Neural cell (in vitro differentiated cells): ENCODE measurements around the gene LRRC26. TPM values are rescaled to one million over a fixed set of nuclear protein-coding genes. Genes with fewer than 3 reads are reported as not detected.

Source experiments
- H2AFZ ChIP-seq: fragments of 200-600, 300-800 bp; sonication (generic), shearing (Covaris generic); 2 replicates; pipeline ENCODE4 v1.6.0; 2014; ENCODE audit warnings: low read depth, mild to moderate bottlenecking, antibody characterized with exemption, low read length, moderate library complexity
- H3F3A ChIP-seq: fragments of 200-600 bp; shearing (Covaris generic); 2 replicates; pipeline ENCODE4 v1.6.1; 2016; ENCODE audit warnings: mild to moderate bottlenecking, moderate library complexity, mixed read lengths, antibody characterized with exemption, low read length; ENCODE audit not compliant: insufficient read depth, poor library complexity, severe bottlenecking
- H3K27ac ChIP-seq: fragments of 200-600, 300-800 bp; sonication (generic), shearing (Covaris generic); 2 replicates; pipeline ENCODE4 v1.5.1; 2014; ENCODE audit warnings: mild to moderate bottlenecking, low read length, moderate library complexity
- H3K27me3 ChIP-seq: fragments of 300-800, 200-600 bp; sonication (generic), shearing (Covaris generic); 2 replicates; pipeline ENCODE4 v1.6.0; 2014; ENCODE audit warnings: mild to moderate bottlenecking, low read depth, low read length, moderate library complexity; ENCODE audit not compliant: insufficient read depth
- H3K36me3 ChIP-seq: fragments of 300-800, 200-600 bp; sonication (generic), shearing (Covaris generic); 2 replicates; pipeline ENCODE4 v1.5.1; 2014; ENCODE audit warnings: mild to moderate bottlenecking, antibody characterized with exemption, low read length, moderate library complexity; ENCODE audit not compliant: insufficient read depth
- H3K4me2 ChIP-seq: fragments of 300-800, 200-600 bp; sonication (generic), shearing (Covaris generic); 2 replicates; pipeline ENCODE4 v1.6.0; 2014; ENCODE audit warnings: mild to moderate bottlenecking, low read length
- H3K4me3 ChIP-seq: fragments of 300-800, 200-600 bp; sonication (generic), shearing (Covaris generic); 2 replicates; pipeline ENCODE4 v1.5.1; 2014; ENCODE audit warnings: mild to moderate bottlenecking, low read length, moderate library complexity
- H3K79me2 ChIP-seq: fragments of 200-600 bp; shearing (Covaris generic); replicated peaks from 2 replicates; pipeline ENCODE4 v1.6.0; 2014; ENCODE audit warnings: mild to moderate bottlenecking, low read length, moderate library complexity; ENCODE audit not compliant: insufficient read depth
- H3K9ac ChIP-seq: fragments of 300-800, 200-600 bp; sonication (generic), shearing (Covaris generic); 2 replicates; pipeline ENCODE4 v1.6.1; 2016; ENCODE audit warnings: mild to moderate bottlenecking, low read length, mixed read lengths
- H3K9me2 ChIP-seq: fragments of 200-600 bp; shearing (Covaris generic); 2 replicates; pipeline ENCODE4 v1.6.1; 2016; ENCODE audit warnings: mild to moderate bottlenecking, low read length, mixed read lengths; ENCODE audit not compliant: insufficient read depth
- H3K9me3 ChIP-seq: fragments of 200-600, 300-800 bp; sonication (generic), shearing (Covaris generic); 2 replicates; pipeline ENCODE4 v1.6.1; 2016; ENCODE audit warnings: mild to moderate bottlenecking, mixed run types, low read length, moderate library complexity, mixed read lengths
- H4K20me1 ChIP-seq: fragments of 200-600 bp; shearing (Covaris generic); 2 replicates; pipeline ENCODE4 v1.6.1; 2016; ENCODE audit warnings: mild to moderate bottlenecking, mixed run types; ENCODE audit not compliant: insufficient read depth
- EP300 ChIP-seq: fragments of 450-650 bp; conservative IDR thresholded peaks from 2 replicates; pipeline ENCODE4 v1.6.1; 2014; ENCODE audit warnings: antibody characterized with exemption, mild to moderate bottlenecking, moderate library complexity; ENCODE audit not compliant: poor library complexity, severe bottlenecking
- EZH2 ChIP-seq: fragments of 200-600, 300-800 bp; shearing (Covaris generic), sonication (generic); IDR thresholded peaks from 2 replicates; pipeline ENCODE4 v1.6.1; 2014; ENCODE audit warnings: antibody characterized with exemption, low read length, borderline replicate concordance, mild to moderate bottlenecking; ENCODE audit not compliant: insufficient read depth, poor library complexity, severe bottlenecking
- MXI1 ChIP-seq: fragments of 450-650 bp; conservative IDR thresholded peaks from 2 replicates; pipeline ENCODE4 v1.6.1; 2014; ENCODE audit warnings: antibody characterized with exemption, mild to moderate bottlenecking; ENCODE audit not compliant: poor library complexity, severe bottlenecking
- POLR2AphosphoS5 ChIP-seq: IDR thresholded peaks from 2 replicates; pipeline ENCODE4 v1.6.1; 2012
- RAD21 ChIP-seq: fragments of 450-650 bp; conservative IDR thresholded peaks from 2 replicates; pipeline ENCODE4 v1.6.1; 2014; ENCODE audit warnings: antibody characterized with exemption, mild to moderate bottlenecking, moderate library complexity
- SMC3 ChIP-seq: fragments of 450-650 bp; conservative IDR thresholded peaks from 2 replicates; pipeline ENCODE4 v1.6.1; 2014; ENCODE audit warnings: antibody characterized with exemption, mild to moderate bottlenecking, moderate library complexity; ENCODE audit not compliant: poor library complexity
- TAF1 ChIP-seq: IDR thresholded peaks from 2 replicates; pipeline ENCODE4 v1.6.1; 2012; ENCODE audit warnings: low read depth
- polyA plus RNA-seq: library from polyadenylated mRNA; depleted of rRNA; stranded (reverse); fragments of >200 nt; gene quantifications from 2 replicates; pipeline ENCODE4 v1.2.3, GENCODE V29; 2014
- TF ChIP-seq, protein P1 (sequence below): IDR thresholded peaks from 2 replicates; pipeline ENCODE4 v1.6.1; 2012; ENCODE audit warnings: borderline replicate concordance
- TF ChIP-seq, protein P2 (sequence below): fragments of 450-650 bp; IDR thresholded peaks from 2 replicates; pipeline ENCODE4 v1.5.1; 2014; ENCODE audit warnings: antibody characterized with exemption, mild to moderate bottlenecking, moderate library complexity; ENCODE audit not compliant: poor library complexity, severe bottlenecking

LRRC26 gene
- polyA plus RNA-seq, 1 donor from 2014 or later: 2.2 TPM

DNA sequence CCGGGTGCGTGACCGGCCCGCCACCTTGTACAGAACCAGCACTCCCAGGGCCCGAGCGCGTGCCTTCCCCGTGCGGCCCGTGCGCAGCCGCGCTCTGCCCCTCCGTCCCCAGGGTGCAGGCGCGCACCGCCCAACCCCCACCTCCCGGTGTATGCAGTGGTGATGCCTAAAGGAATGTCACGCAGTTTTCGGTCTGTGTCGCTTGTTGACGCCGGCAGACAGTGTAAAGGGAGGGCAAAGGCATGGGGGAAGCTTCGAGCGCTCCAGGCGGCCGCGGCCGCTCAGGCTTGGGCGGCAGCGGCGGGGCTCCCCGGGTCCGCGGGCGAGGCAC, 1.3 kb downstream of the LRRC26 start:
- Histone ChIP-seq H3F3A (no peaks in the 10 kb centered on the region), H2AFZ (no peak overlapping the region), H3K79me2 (no peaks in the 10 kb centered on the region), H3K4me2 (no peak overlapping the region), H3K36me3 (no peaks in the 10 kb centered on the region), H4K20me1 (no peaks in the 10 kb centered on the region), H3K9me2 (no peaks in the 10 kb centered on the region), H3K27me3 (peaks cover 47% of the 10 kb centered on the region), H3K4me3 (peak overlapping the region; percentile 78), H3K27ac (peak overlapping the region; percentile 71), H3K9me3 (no peaks in the 10 kb centered on the region), H3K9ac (peak overlapping the region; percentile 82)
- TF ChIP-seq, protein P1, sequence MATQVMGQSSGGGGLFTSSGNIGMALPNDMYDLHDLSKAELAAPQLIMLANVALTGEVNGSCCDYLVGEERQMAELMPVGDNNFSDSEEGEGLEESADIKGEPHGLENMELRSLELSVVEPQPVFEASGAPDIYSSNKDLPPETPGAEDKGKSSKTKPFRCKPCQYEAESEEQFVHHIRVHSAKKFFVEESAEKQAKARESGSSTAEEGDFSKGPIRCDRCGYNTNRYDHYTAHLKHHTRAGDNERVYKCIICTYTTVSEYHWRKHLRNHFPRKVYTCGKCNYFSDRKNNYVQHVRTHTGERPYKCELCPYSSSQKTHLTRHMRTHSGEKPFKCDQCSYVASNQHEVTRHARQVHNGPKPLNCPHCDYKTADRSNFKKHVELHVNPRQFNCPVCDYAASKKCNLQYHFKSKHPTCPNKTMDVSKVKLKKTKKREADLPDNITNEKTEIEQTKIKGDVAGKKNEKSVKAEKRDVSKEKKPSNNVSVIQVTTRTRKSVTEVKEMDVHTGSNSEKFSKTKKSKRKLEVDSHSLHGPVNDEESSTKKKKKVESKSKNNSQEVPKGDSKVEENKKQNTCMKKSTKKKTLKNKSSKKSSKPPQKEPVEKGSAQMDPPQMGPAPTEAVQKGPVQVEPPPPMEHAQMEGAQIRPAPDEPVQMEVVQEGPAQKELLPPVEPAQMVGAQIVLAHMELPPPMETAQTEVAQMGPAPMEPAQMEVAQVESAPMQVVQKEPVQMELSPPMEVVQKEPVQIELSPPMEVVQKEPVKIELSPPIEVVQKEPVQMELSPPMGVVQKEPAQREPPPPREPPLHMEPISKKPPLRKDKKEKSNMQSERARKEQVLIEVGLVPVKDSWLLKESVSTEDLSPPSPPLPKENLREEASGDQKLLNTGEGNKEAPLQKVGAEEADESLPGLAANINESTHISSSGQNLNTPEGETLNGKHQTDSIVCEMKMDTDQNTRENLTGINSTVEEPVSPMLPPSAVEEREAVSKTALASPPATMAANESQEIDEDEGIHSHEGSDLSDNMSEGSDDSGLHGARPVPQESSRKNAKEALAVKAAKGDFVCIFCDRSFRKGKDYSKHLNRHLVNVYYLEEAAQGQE: no peak
- no peak for TF ChIP-seq SMC3
- TF ChIP-seq EZH2: no peak
- no peak for TF ChIP-seq POLR2AphosphoS5
- TF ChIP-seq MXI1: no peak
- TF ChIP-seq RAD21: no peak
- no peak for TF ChIP-seq EP300
- TF ChIP-seq, protein P2, sequence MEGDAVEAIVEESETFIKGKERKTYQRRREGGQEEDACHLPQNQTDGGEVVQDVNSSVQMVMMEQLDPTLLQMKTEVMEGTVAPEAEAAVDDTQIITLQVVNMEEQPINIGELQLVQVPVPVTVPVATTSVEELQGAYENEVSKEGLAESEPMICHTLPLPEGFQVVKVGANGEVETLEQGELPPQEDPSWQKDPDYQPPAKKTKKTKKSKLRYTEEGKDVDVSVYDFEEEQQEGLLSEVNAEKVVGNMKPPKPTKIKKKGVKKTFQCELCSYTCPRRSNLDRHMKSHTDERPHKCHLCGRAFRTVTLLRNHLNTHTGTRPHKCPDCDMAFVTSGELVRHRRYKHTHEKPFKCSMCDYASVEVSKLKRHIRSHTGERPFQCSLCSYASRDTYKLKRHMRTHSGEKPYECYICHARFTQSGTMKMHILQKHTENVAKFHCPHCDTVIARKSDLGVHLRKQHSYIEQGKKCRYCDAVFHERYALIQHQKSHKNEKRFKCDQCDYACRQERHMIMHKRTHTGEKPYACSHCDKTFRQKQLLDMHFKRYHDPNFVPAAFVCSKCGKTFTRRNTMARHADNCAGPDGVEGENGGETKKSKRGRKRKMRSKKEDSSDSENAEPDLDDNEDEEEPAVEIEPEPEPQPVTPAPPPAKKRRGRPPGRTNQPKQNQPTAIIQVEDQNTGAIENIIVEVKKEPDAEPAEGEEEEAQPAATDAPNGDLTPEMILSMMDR: no peak
- no peak for TF ChIP-seq TAF1

DNA sequence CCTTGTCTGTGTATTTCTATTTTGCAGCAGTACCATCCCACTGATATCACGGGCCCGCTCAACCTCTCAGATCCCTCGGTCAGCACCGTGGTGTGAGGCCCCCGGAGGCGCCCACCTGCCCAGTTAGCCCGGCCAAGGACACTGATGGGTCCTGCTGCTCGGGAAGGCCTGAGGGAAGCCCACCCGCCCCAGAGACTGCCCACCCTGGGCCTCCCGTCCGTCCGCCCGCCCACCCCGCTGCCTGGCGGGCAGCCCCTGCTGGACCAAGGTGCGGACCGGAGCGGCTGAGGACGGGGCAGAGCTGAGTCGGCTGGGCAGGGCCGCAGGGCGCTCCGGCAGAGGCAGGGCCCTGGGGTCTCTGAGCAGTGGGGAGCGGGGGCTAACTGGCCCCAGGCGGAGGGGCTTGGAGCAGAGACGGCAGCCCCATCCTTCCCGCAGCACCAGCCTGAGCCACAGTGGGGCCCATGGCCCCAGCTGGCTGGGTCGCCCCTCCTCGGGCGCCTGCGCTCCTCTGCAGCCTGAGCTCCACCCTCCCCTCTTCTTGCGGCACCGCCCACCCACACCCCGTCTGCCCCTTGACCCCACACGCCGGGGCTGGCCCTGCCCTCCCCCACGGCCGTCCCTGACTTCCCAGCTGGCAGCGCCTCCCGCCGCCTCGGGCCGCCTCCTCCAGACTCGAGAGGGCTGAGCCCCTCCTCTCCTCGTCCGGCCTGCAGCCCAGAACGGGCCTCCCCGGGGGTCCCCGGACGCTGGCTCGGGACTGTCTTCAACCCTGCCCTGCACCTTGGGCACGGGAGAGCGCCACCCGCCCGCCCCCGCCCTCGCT, 1.9 kb downstream of the LRRC26 start:
- no peaks in the 10 kb centered on the region for H4K20me1 ChIP-seq
- H3K36me3 ChIP-seq: no peaks in the 10 kb centered on the region
- TF ChIP-seq SMC3 (no peak), EZH2 (no peak), EP300 (no peak), TAF1 (no peak), RAD21 (no peak)
- TF ChIP-seq, protein P2: no peak
- H3K4me2 ChIP-seq: no peak overlapping the region
- peak overlapping the region; percentile 82 for H3K9ac ChIP-seq
- peaks cover 53% of the 10 kb centered on the region for H3K27me3 ChIP-seq
- no peaks in the 10 kb centered on the region for H3K9me3 ChIP-seq
- no peak overlapping the region for H3K27ac ChIP-seq
- H3K4me3 ChIP-seq: peak overlapping the region; percentile 78
- H3K79me2 ChIP-seq: no peaks in the 10 kb centered on the region
- H2AFZ ChIP-seq: no peak overlapping the region
- H3K9me2 ChIP-seq: no peaks in the 10 kb centered on the region
- no peaks in the 10 kb centered on the region for H3F3A ChIP-seq
